Stimulated activated naive B cell treated with anti-CD40 and anti-IgM and Interleukin-4, amounts not matched to agents 10 μg/mL and 1 μg/mL and 100 μg/mL, for 72 hours (primary cell): Measurements from ENCODE around the gene GLOD5.

Experiments
- ATAC-seq, 2 donors: fragments of 150-1000 bp; cut with Tn5 transposase; replicated peaks; 2 replicates each; pipeline ENCODE4 v1.10.0; 2021; ENCODE audit warnings: moderate library complexity in 1 of 2
- DNase-seq: peaks from one replicate; pipeline ENCODE4 v3.0.0; 2021
- H3K27ac Mint-ChIP-seq: one replicate; pipeline ENCODE4 v1.8.0; 2022; ENCODE audit warnings: mild to moderate bottlenecking, mixed read lengths
- H3K27me3 Mint-ChIP-seq, 2 donors: one replicate each; pipeline ENCODE4 v1.8.0; 2022; ENCODE audit warnings: mixed read lengths in 2 of 2
- H3K36me3 Mint-ChIP-seq, 2 donors: one replicate each; pipeline ENCODE4 v1.8.0; 2022; ENCODE audit warnings: mixed read lengths in 2 of 2, mild to moderate bottlenecking in 1 of 2
- H3K4me1 Mint-ChIP-seq, 2 donors: one replicate each; pipeline ENCODE4 v1.8.0; 2022; ENCODE audit warnings: mixed read lengths in 2 of 2, mild to moderate bottlenecking in 1 of 2
- H3K4me3 Mint-ChIP-seq, 2 donors: one replicate each; pipeline ENCODE4 v1.8.0; 2022; ENCODE audit warnings: mild to moderate bottlenecking in 2 of 2, mixed read lengths in 2 of 2, moderate library complexity in 1 of 2
- H3K9me3 Mint-ChIP-seq, 2 donors: one replicate each; pipeline ENCODE4 v1.8.0; 2022; ENCODE audit warnings: mixed read lengths in 2 of 2, mild to moderate bottlenecking in 1 of 2

GLOD5 gene

DNA sequence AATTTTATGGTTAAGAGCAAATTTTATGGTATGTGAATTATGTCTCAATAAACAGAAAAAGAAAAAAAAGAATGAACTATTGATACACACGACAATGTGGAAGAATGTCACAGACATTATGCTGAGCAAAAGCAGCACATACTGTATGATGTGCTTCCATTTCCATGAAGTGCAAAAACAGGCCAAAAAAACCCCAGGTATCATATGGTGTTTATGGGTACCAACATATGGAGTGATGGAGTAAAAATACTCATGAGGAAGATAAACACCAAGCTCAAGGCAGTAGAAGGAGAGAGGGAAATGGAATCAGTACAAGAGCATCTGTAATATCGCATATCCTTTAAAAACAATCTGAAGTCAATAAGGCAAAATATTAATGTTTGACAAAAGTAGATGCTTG, 20.7 kb downstream of the GLOD5 start:
- Mint-ChIP-seq H3K4me1 (no peaks in the 10 kb centered on the region), H3K4me3 (no peak overlapping the region), H3K27ac (no peak overlapping the region), H3K27me3 (peaks cover 15 to 20% of the 10 kb centered on the region in 2 donors), H3K36me3 (no peaks in the 10 kb centered on the region), H3K9me3 (no peaks in the 10 kb centered on the region)
- no peak for DNase-seq
- no peak for ATAC-seq

DNA sequence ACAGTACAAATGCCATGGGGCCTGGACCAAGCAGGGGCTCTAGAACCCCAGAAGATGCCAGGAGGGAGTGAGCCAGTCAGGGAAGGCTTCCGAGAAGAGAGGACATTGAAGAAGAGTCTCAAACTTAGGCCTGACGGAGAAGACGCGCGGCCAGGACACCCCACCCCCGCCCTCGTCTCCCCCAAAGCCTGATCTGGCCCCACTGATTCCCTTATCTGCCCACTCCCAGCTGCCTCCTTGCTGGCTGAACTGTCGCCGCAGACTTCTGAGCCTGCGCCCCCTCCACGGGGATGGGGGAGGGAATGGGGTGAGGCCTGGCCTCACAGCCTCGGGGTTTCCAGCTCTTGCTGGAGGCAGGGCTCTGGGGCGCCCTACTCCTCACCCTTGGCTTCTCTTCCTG, 21.2 kb downstream of the GLOD5 start:
- Mint-ChIP-seq H3K27me3 (peaks cover 16 to 21% of the 10 kb centered on the region in 2 donors), H3K9me3 (no peaks in the 10 kb centered on the region), H3K4me1 (no peaks in the 10 kb centered on the region), H3K27ac (no peak overlapping the region), H3K36me3 (no peaks in the 10 kb centered on the region), H3K4me3 (no peak overlapping the region)
- DNase-seq, result no peak
- no peak for ATAC-seq

DNA sequence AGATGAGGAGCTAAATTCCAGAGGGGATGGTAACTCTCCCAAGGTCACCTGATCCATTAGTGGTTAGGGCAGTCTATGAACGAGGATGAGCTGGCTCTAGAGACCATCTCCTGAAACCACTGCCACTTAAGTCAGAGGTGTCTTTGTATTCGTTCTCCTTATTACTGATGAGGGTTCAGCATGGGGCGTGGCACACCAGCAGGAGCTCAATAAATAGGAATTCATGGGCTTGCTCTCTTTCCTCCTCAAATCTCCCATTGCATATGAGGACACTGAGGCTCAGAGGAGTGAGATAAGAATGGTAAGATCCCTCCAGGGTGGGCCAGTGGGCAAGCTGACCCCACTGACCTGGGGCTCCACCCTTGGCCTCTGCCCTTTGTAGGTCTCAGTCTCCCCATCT, 23.2 kb downstream of the GLOD5 start:
- H3K9me3 Mint-ChIP-seq, result no peaks in the 10 kb centered on the region
- H3K27ac Mint-ChIP-seq, result no peak overlapping the region
- no peak for DNase-seq

DNA sequence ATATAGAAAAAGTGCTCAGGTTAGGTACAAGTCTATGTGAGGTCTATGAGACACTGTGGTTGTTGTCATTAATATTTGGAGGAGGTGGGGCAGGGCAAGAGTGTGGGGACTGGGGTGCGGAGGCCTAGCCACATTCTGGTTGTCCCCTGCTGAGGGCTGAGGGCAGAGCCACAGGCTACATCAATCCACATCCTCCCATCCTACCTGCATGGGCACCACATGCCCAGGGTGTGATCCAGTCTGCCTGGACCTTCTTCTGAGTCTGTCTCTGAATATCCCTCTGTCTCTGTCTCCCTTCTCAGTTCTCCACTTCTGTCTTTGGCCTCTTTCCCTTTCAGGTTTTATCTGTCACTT, 23.6 kb downstream of the GLOD5 start:
- Mint-ChIP-seq H3K4me3 (no peak overlapping the region), H3K36me3 (no peaks in the 10 kb centered on the region), H3K4me1 (peaks cover 0 to 10% of the 10 kb centered on the region in 2 donors), H3K27me3 (peaks cover 30 to 41% of the 10 kb centered on the region in 2 donors), H3K9me3 (no peaks in the 10 kb centered on the region), H3K27ac (no peak overlapping the region)
- ATAC-seq, result no peak
- no peak for DNase-seq

More for the DNA sequence above, 23.2 kb downstream of the GLOD5 start:
- peaks cover 26 to 40% of the 10 kb centered on the region in 2 donors for H3K27me3 Mint-ChIP-seq
- peaks cover 0 to 8% of the 10 kb centered on the region in 2 donors for H3K4me1 Mint-ChIP-seq
- no peak overlapping the region for H3K4me3 Mint-ChIP-seq
- no peak for ATAC-seq
- no peaks in the 10 kb centered on the region for H3K36me3 Mint-ChIP-seq

DNA sequence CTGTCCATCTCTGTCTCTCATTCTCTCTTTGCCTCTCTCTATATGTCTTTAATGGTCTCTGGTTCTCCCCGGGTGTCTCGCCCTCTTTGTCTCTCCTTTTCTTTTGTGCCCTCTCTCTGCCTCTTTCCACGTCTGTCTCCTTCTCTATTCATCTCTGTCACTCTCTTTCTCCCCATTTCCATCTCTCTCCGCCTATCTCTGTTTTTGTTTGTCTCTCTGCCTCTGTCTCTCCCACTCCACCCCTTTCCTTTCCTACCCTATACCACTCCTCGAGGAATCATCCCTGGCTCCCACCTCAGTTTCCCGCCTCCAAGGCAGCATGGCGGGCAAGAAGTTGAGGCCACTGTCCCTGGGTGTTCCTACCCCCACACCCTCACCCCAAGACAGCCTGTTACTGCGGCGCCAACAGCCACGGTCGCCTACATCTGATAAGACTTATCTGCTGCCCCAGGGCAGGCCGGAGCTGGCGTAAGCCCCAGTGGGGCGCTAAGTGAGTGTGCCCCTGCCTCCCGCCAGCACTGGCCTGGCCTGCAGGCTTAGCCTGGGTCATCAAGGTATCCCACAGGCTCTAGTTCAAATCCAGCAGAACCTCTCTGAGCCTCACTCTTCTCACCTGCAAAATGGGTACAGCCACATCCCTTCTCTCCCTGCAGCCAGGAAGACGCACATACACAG, 24.1 kb downstream of the GLOD5 start:
- H3K27me3 Mint-ChIP-seq, result peaks cover 35 to 41% of the 10 kb centered on the region in 2 donors
- H3K36me3 Mint-ChIP-seq, result no peaks in the 10 kb centered on the region
- H3K9me3 Mint-ChIP-seq, result no peaks in the 10 kb centered on the region

DNA sequence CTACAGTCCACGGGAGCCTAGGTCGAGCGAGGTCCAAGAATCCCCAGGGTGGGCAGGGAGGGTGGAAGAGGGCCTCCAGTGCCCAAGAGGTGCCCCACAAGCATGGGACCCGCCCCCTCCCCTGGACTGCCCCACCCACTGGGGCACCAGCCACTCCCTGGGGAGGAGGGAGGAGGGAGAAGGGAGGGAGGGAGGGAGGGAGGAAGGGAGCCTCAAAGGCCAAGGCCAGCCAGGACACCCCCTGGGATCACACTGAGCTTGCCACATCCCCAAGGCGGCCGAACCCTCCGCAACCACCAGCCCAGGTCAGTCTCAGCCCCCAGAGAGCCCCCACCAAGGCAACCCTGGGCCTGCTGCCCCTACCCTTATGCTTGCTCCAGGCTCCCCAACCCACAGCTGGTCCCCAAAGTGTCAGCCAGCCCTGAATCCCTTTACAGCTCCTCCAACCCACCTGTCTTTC, 24.8 kb downstream of the GLOD5 start, which contains the start of gene GATA1:
TSS of gene GATA1 (plus strand) at position 250 of the 460 bp plus-strand sequence. CDS start 4,520 bp downstream, outside the sequence.
- H3K36me3 Mint-ChIP-seq, result no peaks in the 10 kb centered on the region
- H3K27me3 Mint-ChIP-seq, result peaks cover 35 to 41% of the 10 kb centered on the region in 2 donors
- H3K4me1 Mint-ChIP-seq, result peaks cover 0 to 10% of the 10 kb centered on the region in 2 donors
- no peak for DNase-seq
- ATAC-seq, result no peak
- no peak within 1 kb of the TSS for H3K4me3 Mint-ChIP-seq
- no peak within 1 kb of the TSS for H3K27ac Mint-ChIP-seq
- H3K9me3 Mint-ChIP-seq, result no peaks in the 10 kb centered on the region

More for the DNA sequence above, 24.1 kb downstream of the GLOD5 start:
- no peak for DNase-seq
- Mint-ChIP-seq H3K4me1 (peaks cover 0 to 10% of the 10 kb centered on the region in 2 donors), H3K4me3 (no peak overlapping the region), H3K27ac (no peak overlapping the region)
- ATAC-seq, result no peak

DNA sequence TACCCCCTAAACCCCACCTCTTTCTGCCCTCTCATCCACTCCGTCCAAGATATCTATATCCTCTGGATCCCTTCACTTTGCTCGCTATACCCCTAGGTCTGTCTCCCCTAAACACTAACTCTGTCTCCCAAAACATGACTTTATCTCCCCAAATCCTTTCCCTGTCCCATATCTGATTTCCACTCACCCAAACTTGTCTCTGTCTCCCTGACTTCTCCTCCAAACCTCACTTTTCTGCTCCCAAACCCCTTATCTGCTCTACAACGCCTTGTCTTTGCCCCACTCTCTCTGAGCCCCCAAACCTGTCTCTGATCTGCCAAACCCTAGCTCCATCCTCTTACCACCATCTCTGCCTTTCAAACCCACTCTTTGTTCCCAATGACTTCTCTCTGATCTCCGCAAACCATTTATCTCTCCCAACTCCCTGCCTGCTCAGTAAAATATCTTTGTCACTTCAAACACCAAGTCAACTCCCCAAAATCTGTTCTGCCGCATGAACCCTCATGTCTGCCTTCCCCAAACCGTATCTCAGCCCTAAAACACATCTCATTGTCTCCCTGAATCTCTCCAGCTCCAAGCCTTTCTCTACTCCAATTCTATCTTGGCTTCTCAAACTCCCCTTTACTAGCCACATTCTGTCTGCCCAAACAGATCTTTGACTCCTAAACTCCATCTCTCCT, 25.4 kb downstream of the GLOD5 start:
- Mint-ChIP-seq H3K27me3 (peaks cover 35 to 41% of the 10 kb centered on the region in 2 donors), H3K4me1 (peaks cover 0 to 10% of the 10 kb centered on the region in 2 donors), H3K9me3 (no peaks in the 10 kb centered on the region), H3K36me3 (no peaks in the 10 kb centered on the region), H3K27ac (no peak overlapping the region), H3K4me3 (no peak overlapping the region)
- ATAC-seq (no peak), DNase-seq (no peak)

DNA sequence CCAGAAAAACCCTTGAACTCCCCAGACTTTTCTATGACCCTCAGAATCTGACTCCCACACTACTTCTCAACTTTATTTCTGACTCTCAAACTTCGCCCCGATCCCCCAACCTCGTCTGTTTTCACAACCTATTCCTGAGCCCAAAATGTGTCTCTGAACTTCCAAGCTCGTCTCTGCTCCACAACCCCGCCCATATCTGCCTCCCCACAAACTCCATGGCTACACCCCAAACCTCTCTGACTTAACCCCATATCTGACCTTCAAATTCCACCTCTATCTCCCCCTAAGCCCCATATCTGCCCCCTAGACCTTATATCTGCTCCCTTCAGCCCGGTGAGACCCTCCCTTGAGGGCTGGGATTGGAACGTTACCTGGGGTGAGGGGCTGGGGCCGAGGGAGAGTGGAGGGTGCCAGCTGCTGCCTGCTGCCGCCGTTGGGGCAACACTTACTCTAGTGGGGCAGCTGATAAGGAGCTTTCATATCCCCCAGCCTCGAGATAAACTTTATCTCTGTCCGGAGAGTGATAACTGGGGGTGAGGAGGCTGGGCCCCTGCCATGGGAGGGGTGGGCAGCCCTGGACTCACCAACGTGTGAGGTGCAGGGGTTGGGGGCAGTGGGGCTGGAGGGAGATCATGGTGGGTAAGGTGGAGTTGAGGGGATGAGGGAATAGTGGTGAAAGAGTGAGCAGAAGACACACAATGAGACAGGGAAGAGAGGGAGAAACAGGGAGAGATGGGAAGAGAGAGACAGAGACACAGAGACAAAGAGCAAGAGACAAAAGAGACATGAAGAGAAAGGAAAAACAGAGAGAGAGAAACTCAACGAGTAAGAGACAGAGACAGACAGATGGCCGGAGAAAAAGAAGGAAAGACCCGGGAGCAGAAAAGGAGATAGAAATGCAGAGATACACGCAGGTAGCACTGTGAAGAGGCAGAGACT, 26.2 kb downstream of the GLOD5 start:
- peaks cover 35 to 41% of the 10 kb centered on the region in 2 donors for H3K27me3 Mint-ChIP-seq
- H3K4me1 Mint-ChIP-seq, result peaks cover 0 to 10% of the 10 kb centered on the region in 2 donors
- DNase-seq (no peak), ATAC-seq (no peak)
- no peaks in the 10 kb centered on the region for H3K36me3 Mint-ChIP-seq
- no peak overlapping the region for H3K27ac Mint-ChIP-seq
- no peak overlapping the region for H3K4me3 Mint-ChIP-seq
- H3K9me3 Mint-ChIP-seq, result no peaks in the 10 kb centered on the region

DNA sequence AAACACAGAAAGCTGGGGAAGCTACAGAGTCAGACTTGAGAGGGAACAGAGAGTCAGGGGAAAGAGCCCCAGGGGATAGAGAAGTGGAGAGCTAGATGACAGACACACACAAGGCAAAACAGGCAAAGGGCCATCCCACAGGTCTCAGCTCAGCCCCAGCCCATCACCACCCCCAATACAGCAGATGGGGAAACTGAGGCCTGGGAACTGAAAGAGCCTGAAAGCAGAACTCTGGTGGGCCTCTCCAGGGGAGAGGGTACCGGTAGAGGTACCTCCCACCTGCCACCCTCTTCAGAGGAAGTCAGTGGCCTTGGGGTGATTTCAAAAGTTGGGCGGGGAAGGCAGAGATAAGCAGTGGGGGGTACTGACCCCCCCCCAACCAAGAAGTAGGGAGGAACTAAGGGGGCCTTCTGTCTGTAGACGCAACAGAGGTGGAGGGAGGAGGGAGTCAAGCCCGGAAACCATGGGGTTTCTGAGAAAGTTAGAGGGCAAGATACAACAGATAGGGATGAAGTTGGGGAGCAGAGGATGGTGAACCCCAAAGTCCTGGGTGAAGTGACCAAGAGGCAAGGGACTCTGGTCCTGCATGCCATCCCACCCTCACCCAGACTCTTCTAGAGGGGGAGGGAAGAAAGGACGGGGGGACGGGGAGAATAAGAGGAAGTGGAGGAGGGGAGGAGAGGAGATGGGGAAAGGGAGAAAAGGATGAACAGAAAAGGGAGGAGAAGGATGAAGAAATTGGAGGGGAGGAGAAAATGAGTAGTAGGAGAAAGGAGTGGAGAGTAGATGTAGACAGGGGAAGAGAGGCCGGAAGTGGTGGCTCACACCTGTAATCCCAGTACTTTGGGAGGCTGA, 28.0 kb downstream of the GLOD5 start:
- DNase-seq (no peak), ATAC-seq (no peak)
- Mint-ChIP-seq H3K27me3 (peaks cover 40 to 41% of the 10 kb centered on the region in 2 donors), H3K4me3 (no peak overlapping the region), H3K4me1 (peaks cover 0 to 10% of the 10 kb centered on the region in 2 donors), H3K9me3 (no peaks in the 10 kb centered on the region), H3K36me3 (no peaks in the 10 kb centered on the region), H3K27ac (no peak overlapping the region)

DNA sequence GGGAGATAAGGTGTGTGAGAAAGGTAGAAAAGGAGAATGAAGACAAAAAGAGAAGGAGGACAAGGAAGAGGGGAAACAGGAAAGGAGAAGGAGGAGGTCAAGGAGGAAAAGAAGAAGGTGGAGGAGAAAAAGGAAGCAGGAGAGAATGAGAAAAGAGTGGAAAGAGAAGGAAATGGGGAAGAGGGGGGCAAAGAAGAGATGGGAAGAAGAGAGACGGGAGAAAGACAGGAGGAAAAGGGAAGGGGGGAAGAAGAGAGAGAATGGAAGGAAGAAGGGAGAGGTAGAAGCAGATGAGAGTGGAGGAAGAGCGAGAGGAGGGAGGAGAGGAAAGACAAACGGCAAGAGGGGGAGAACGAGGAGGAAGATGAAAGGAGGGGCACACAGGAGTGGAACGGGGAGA, 28.9 kb downstream of the GLOD5 start:
- Mint-ChIP-seq H3K36me3 (no peaks in the 10 kb centered on the region), H3K27ac (no peak overlapping the region), H3K4me3 (no peak overlapping the region), H3K4me1 (peaks cover 0 to 10% of the 10 kb centered on the region in 2 donors), H3K27me3 (peaks cover 37 to 38% of the 10 kb centered on the region in 2 donors), H3K9me3 (no peaks in the 10 kb centered on the region)
- ATAC-seq, result no peak
- DNase-seq, result no peak

DNA sequence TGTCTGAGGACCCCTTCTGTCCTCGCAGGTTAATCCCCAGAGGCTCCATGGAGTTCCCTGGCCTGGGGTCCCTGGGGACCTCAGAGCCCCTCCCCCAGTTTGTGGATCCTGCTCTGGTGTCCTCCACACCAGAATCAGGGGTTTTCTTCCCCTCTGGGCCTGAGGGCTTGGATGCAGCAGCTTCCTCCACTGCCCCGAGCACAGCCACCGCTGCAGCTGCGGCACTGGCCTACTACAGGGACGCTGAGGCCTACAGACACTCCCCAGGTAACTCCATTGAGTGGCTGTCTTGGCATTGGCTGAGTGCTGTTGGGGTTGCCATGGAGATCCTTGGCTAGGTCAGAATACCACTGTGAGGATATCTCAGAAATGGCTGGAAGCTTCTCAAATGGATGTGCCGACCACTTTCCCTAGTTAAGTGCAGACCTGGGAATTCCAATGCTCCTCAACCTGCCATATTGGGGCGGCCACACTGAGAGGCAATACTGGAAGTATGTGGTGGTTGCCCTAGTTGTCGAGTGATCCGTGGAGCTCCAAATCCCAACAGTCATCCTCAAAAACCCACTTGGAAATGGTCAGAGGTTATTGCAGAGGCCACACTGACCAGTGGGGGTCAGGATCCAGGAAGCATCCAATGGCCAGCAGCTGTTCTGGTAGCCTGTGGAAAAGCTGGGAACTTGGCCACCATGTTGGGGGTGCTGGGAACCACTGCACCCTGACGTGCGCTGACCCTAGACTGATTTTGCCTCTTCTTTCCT, 29.7 kb downstream of the GLOD5 start:
- Mint-ChIP-seq H3K27me3 (peaks cover 32 to 42% of the 10 kb centered on the region in 2 donors), H3K36me3 (no peaks in the 10 kb centered on the region), H3K9me3 (no peaks in the 10 kb centered on the region), H3K4me1 (peaks cover 0 to 10% of the 10 kb centered on the region in 2 donors), H3K4me3 (no peak overlapping the region), H3K27ac (no peak overlapping the region)
- DNase-seq, result no peak
- ATAC-seq, result no peak

DNA sequence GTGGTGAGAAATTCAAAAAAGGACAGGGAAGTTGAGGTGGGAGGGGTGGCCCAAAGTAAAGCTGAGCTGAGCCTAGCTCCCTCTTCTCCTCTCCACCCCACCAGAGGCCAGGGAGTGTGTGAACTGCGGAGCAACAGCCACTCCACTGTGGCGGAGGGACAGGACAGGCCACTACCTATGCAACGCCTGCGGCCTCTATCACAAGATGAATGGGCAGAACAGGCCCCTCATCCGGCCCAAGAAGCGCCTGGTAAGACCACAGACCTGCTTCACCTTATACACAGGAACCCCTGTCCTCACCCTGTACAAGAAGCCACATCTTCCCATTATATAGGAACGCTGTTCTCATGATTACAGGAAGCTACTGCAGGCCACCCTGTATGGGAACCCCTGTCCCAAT, 30.7 kb downstream of the GLOD5 start:
- Mint-ChIP-seq H3K4me1 (peaks cover 0 to 10% of the 10 kb centered on the region in 2 donors), H3K4me3 (no peak overlapping the region)

DNA sequence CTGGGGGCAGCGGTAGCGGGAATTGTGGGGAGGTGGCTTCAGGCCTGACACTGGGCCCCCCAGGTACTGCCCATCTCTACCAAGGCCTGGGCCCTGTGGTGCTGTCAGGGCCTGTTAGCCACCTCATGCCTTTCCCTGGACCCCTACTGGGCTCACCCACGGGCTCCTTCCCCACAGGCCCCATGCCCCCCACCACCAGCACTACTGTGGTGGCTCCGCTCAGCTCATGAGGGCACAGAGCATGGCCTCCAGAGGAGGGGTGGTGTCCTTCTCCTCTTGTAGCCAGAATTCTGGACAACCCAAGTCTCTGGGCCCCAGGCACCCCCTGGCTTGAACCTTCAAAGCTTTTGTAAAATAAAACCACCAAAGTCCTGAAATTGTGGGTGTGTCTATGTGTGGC, 32.4 kb downstream of the GLOD5 start:
- Mint-ChIP-seq H3K4me3 (no peak overlapping the region), H3K27me3 (peaks cover 8 to 23% of the 10 kb centered on the region in 2 donors), H3K4me1 (peaks cover 0 to 10% of the 10 kb centered on the region in 2 donors), H3K27ac (no peak overlapping the region), H3K9me3 (no peaks in the 10 kb centered on the region), H3K36me3 (no peaks in the 10 kb centered on the region)
- no peak for ATAC-seq
- no peak for DNase-seq

More for the DNA sequence above, 30.7 kb downstream of the GLOD5 start:
- no peak overlapping the region for H3K27ac Mint-ChIP-seq
- H3K27me3 Mint-ChIP-seq, result peaks cover 25 to 37% of the 10 kb centered on the region in 2 donors
- DNase-seq (no peak), ATAC-seq (no peak)
- no peaks in the 10 kb centered on the region for H3K36me3 Mint-ChIP-seq
- no peaks in the 10 kb centered on the region for H3K9me3 Mint-ChIP-seq
